Stomach (tissue), 4 donors: ENCODE data around the gene BSCL2.

Source experiments
- EP300 ChIP-seq: sonication (generic); formaldehyde crosslinking; IDR thresholded peaks from one replicate; pipeline ENCODE4 v1.6.1; 2017; ENCODE audit warnings: antibody characterized with exemption
- POLR2A ChIP-seq, 4 donors: fragments of 450-650 bp; IDR thresholded peaks; one replicate each; pipeline ENCODE4 v1.6.1; 2016; ENCODE audit warnings: antibody characterized with exemption in 4 of 4, control low read depth in 2 of 4, mild to moderate bottlenecking in 1 of 4, moderate library complexity in 1 of 4
- POLR2AphosphoS5 ChIP-seq, 3 donors: sonication (generic); formaldehyde crosslinking; IDR thresholded peaks; one replicate each; pipeline ENCODE4 v1.6.1; 2016; ENCODE audit warnings: antibody characterized with exemption in 3 of 3
- TF ChIP-seq, protein P1 (sequence below), 7 experiments: fragments of 450-650 bp in 4 of 7; fragments of 200-600 bp in 3 of 7; sonication (generic) in 3 of 7; IDR thresholded peaks; one replicate each; pipeline ENCODE4 v1.5.1; 2016 to 2019; ENCODE audit warnings: antibody characterized with exemption in 7 of 7, control low read depth in 2 of 7, mild to moderate bottlenecking in 1 of 7

DNA sequence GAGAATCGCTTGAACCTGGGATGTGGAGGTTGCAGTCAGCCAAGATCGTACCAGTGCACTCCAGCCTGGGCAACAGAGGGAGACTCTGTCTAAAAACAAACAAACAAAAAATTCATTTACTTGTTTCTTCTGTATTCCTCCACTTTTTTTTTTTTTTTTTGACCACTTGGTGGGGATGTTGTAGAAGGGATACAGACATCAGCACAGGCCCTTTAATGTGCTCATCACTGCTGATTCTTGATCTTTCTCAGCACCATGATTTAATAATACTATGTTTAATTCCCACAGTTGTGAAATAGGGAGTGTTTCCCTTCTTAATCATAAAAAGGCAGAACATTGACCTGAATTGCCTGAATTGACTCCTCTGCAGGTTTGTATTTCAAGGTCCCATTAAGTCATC, 25.6 kb upstream of the BSCL2 start:
- TF ChIP-seq, protein P1, sequence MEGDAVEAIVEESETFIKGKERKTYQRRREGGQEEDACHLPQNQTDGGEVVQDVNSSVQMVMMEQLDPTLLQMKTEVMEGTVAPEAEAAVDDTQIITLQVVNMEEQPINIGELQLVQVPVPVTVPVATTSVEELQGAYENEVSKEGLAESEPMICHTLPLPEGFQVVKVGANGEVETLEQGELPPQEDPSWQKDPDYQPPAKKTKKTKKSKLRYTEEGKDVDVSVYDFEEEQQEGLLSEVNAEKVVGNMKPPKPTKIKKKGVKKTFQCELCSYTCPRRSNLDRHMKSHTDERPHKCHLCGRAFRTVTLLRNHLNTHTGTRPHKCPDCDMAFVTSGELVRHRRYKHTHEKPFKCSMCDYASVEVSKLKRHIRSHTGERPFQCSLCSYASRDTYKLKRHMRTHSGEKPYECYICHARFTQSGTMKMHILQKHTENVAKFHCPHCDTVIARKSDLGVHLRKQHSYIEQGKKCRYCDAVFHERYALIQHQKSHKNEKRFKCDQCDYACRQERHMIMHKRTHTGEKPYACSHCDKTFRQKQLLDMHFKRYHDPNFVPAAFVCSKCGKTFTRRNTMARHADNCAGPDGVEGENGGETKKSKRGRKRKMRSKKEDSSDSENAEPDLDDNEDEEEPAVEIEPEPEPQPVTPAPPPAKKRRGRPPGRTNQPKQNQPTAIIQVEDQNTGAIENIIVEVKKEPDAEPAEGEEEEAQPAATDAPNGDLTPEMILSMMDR (IDR thresholded peaks at IDR 0.05), result no peak
- TF ChIP-seq EP300 (no peak), POLR2A (IDR thresholded peaks at IDR 0.05) (no peak), POLR2AphosphoS5 (IDR thresholded peaks at IDR 0.05) (no peak)
